Neural progenitor cell (in vitro differentiated cells): ENCODE results near the gene TLE7.

Experiments
- EZH2 ChIP-seq: fragments of 200-600 bp; sonication (generic); IDR thresholded peaks from 2 replicates; pipeline ENCODE4 v1.6.1; 2017; ENCODE audit warnings: antibody characterized with exemption, mild to moderate bottlenecking, moderate library complexity
- EZH2phosphoT487 ChIP-seq: fragments of 200-600 bp; sonication (generic); IDR thresholded peaks from 2 replicates; pipeline ENCODE4 v1.6.1; 2017; ENCODE audit warnings: antibody characterized with exemption
- TF ChIP-seq, protein P1 (sequence below): fragments of 200-600 bp; sonication (generic); IDR thresholded peaks from 2 replicates; pipeline ENCODE4 v1.5.1; 2017; ENCODE audit warnings: antibody characterized with exemption, mild to moderate bottlenecking

- TF ChIP-seq, protein P1, sequence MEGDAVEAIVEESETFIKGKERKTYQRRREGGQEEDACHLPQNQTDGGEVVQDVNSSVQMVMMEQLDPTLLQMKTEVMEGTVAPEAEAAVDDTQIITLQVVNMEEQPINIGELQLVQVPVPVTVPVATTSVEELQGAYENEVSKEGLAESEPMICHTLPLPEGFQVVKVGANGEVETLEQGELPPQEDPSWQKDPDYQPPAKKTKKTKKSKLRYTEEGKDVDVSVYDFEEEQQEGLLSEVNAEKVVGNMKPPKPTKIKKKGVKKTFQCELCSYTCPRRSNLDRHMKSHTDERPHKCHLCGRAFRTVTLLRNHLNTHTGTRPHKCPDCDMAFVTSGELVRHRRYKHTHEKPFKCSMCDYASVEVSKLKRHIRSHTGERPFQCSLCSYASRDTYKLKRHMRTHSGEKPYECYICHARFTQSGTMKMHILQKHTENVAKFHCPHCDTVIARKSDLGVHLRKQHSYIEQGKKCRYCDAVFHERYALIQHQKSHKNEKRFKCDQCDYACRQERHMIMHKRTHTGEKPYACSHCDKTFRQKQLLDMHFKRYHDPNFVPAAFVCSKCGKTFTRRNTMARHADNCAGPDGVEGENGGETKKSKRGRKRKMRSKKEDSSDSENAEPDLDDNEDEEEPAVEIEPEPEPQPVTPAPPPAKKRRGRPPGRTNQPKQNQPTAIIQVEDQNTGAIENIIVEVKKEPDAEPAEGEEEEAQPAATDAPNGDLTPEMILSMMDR = no peak
- TF ChIP-seq EZH2 = no peak
- no peak for TF ChIP-seq EZH2phosphoT487
These were observed 40.7 kb upstream of the TLE7 start for GRCh38 chr16:71482569-71482968.
